ENCODE results near the gene VAMP2. TPM values are rescaled to one million over a fixed set of nuclear protein-coding genes. Genes with fewer than 3 reads are reported as not detected.

Gene VAMP2
- total RNA-seq, 2 donors from 2014 or later, result 32.1 to 32.2 TPM

- peak; percentile 100 for DNase-seq
Observed at GRCh38 chr17:8138672-8139371, 23.9 kb downstream of the VAMP2 start.

GRCh38 chr17:8138374-8138671, 24.4 kb downstream of the VAMP2 start:
- Histone ChIP-seq H3K27ac (ENCODE audit: low read depth, low read length) (no peak overlapping the region), H3K4me3 (ENCODE audit: low read length) (peak overlapping the region; percentile 98), H3K9ac (ENCODE audit: extremely low read depth, low read length, poor library complexity, severe bottlenecking) (peak overlapping the region; percentile 44), H3K36me3 (ENCODE audit: control insufficient read depth, insufficient read depth, low read length) (peaks cover 27% of the 10 kb centered on the region), H3K9me3 (ENCODE audit: control insufficient read depth, low read length) (no peaks in the 10 kb centered on the region), H3K4me1 (ENCODE audit: control insufficient read depth, insufficient read depth, low read length) (no peaks in the 10 kb centered on the region), H3K27me3 (ENCODE audit: control insufficient read depth, insufficient read depth, low read length, poor library complexity, severe bottlenecking) (peaks cover 14% of the 10 kb centered on the region)
- Mint-ChIP-seq H3K9me3 (no peaks in the 10 kb centered on the region), H3K27me3 (ENCODE audit: insufficient read depth) (no peaks in the 10 kb centered on the region), H3K4me1 (peaks cover 5% of the 10 kb centered on the region), H3K4me3 (no peak overlapping the region), H3K36me3 (ENCODE audit: low read depth) (peaks cover 32% of the 10 kb centered on the region), H3K27ac (no peak overlapping the region)
- 0 to 2% methylated on average over 6 to 7 of the region's 7 CpGs for WGBS, 2 experiments (ENCODE audit: insufficient coverage in 1 of 2, insufficient read length in 1 of 2)
- DNase-seq, result no peak
- TF ChIP-seq CTCF (conservative IDR thresholded peaks at IDR 0.05), result no peak

More at GRCh38 chr17:8138672-8139371, 23.9 kb downstream of the VAMP2 start:
- H3K9me3 ChIP-seq (ENCODE audit: control insufficient read depth, low read length), result no peaks in the 10 kb centered on the region
- peaks cover 14% of the 10 kb centered on the region for H3K27me3 ChIP-seq (ENCODE audit: control insufficient read depth, insufficient read depth, low read length, poor library complexity, severe bottlenecking)
- no peak overlapping the region for H3K4me3 Mint-ChIP-seq
- WGBS, 2 experiments (ENCODE audit: insufficient coverage in 1 of 2, insufficient read length in 1 of 2), result 0 to 1% methylated on average over 26 to 46 of the region's 46 CpGs
- H3K4me1 Mint-ChIP-seq, result peaks cover 2% of the 10 kb centered on the region
- no peaks in the 10 kb centered on the region for H3K9me3 Mint-ChIP-seq
- peaks cover 33% of the 10 kb centered on the region for H3K36me3 Mint-ChIP-seq (ENCODE audit: low read depth)
- no peaks in the 10 kb centered on the region for H3K4me1 ChIP-seq (ENCODE audit: control insufficient read depth, insufficient read depth, low read length)
- H3K4me3 ChIP-seq (ENCODE audit: low read length), result peak overlapping the region; percentile 98
- peak overlapping the region; percentile 75 for H3K9ac ChIP-seq (ENCODE audit: extremely low read depth, low read length, poor library complexity, severe bottlenecking)
- H3K36me3 ChIP-seq (ENCODE audit: control insufficient read depth, insufficient read depth, low read length), result peaks cover 27% of the 10 kb centered on the region
- peak; percentile 95 for TF ChIP-seq CTCF (conservative IDR thresholded peaks at IDR 0.05)
- H3K27ac Mint-ChIP-seq, result no peak overlapping the region
- H3K27ac ChIP-seq (ENCODE audit: low read depth, low read length), result peak overlapping the region; percentile 89
- no peaks in the 10 kb centered on the region for H3K27me3 Mint-ChIP-seq (ENCODE audit: insufficient read depth)

GRCh38 chr17:8137645-8138373, 24.9 kb downstream of the VAMP2 start:
- Mint-ChIP-seq H3K27me3 (ENCODE audit: insufficient read depth) (no peaks in the 10 kb centered on the region), H3K36me3 (ENCODE audit: low read depth) (peaks cover 29% of the 10 kb centered on the region), H3K9me3 (no peaks in the 10 kb centered on the region), H3K4me3 (no peak overlapping the region), H3K27ac (no peak overlapping the region), H3K4me1 (peaks cover 5% of the 10 kb centered on the region)
- 30% methylated on average over 16 to 21 of the region's 21 CpGs for WGBS, 2 experiments (ENCODE audit: insufficient coverage in 1 of 2, insufficient read length in 1 of 2)
- H3K27me3 ChIP-seq (ENCODE audit: control insufficient read depth, insufficient read depth, low read length, poor library complexity, severe bottlenecking), result peaks cover 14% of the 10 kb centered on the region
- H3K36me3 ChIP-seq (ENCODE audit: control insufficient read depth, insufficient read depth, low read length), result peaks cover 26% of the 10 kb centered on the region
- TF ChIP-seq CTCF (conservative IDR thresholded peaks at IDR 0.05), result no peak
- no peak overlapping the region for H3K27ac ChIP-seq (ENCODE audit: low read depth, low read length)
- no peaks in the 10 kb centered on the region for H3K9me3 ChIP-seq (ENCODE audit: control insufficient read depth, low read length)
- H3K9ac ChIP-seq (ENCODE audit: extremely low read depth, low read length, poor library complexity, severe bottlenecking), result peak overlapping the region; percentile 44
- peak overlapping the region; percentile 98 for H3K4me3 ChIP-seq (ENCODE audit: low read length)
- no peaks in the 10 kb centered on the region for H3K4me1 ChIP-seq (ENCODE audit: control insufficient read depth, insufficient read depth, low read length)
- no peak for DNase-seq

Measured in endodermal cell (in vitro differentiated cells).